Kidney glomerular epithelial cell (primary cell): ENCODE measurements around the gene ZNF750.

ENCODE experiments used
- DNase-seq: peaks from one replicate; lab custom pipeline; 2025; lab: John Stamatoyannopoulos, UW

ZNF750 gene

GRCh38 chr17:82859431-82860403, 19.9 kb upstream of the ZNF750 start:
- peak; percentile 73 for DNase-seq

DNA sequence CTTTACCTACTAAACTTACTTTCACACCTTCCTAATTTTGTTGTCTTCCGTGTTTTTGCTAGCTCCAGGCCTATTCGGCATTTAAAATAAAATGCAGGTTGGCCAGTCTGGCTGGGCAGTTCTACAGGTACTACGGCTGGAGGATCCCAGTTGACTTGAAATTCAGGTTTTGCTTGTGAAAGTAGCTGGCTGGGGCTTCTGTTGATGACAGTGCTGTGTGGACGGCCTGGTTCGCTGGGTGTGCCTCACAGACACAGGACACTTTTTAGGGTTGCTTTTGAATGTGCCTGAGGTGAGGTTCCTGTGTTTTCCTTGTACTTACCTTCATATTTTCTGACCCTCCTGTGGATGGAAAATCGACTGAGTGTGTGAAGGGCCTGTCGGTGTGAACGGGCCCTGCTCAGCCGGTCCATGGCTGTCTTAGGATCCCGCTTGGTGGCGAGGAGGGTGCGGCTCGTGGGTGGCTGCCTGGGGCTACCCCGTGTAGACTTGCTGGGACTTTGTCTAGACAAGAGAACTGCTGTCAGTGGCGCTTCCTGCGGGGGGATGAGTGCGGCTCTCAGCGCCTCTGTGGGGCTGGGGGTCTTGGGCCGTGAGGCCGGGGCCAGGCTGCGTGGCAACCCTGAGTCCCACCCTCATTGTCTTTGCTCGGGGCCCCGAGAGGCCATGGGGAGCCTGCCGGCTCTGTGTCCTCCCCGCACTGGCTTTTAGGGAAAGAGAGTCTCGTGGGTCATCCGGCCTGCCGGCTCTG, 18.7 kb upstream of the ZNF750 start:
- DNase-seq, result no peak

DNA sequence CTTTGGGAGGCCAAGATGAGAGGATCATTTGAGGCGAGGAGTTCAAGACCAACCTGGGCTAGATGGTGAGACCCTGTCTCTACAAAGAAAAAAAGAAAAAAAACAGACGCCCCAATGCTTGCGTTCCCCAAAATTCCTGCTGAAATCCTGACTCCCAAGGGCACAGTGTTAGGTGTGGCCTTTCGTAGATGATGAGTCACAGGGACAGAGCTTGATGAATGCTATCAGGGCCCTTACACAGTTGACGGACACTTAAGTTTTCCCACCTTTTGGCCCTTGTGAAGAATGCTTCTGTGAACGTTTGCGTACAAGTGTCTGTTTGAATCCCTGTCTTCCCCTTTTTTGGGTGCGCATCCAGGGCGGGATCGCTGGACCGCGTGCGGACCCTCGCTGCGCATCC, 16.5 kb upstream of the ZNF750 start:
- no peak for DNase-seq

- no peak for DNase-seq
Observed at GRCh38 chr17:82854226-82854625, 14.4 kb upstream of the ZNF750 start.

DNA sequence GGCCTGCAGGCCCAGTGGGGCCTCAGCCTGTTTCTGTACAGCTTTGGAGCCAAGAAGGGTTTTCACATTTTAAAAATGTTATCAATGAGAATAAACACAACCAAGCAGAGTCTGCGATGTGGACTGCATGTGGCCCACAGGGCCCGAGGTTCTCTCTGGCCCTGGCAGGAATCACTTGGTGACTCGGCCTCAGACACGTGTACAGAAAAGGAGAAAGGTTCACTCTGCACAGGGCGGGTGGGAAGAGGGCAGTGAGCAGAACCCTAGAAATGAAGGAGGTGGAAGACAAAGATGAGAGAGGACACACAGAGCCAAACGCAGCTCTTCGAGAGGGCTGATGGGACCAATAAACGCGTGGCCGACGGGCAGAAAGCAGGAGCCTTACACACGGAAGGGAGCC, 11.6 kb upstream of the ZNF750 start:
- DNase-seq, result no peak

- DNase-seq, result no peak
Observed at GRCh38 chr17:82849076-82849945, 9.5 kb upstream of the ZNF750 start.

- no peak for DNase-seq
Observed at GRCh38 chr17:82848022-82848592, 8.3 kb upstream of the ZNF750 start.

- DNase-seq, result no peak
Observed at GRCh38 chr17:82846061-82846691, 6.4 kb upstream of the ZNF750 start.

GRCh38 chr17:82845163-82845807, 5.5 kb upstream of the ZNF750 start:
- no peak for DNase-seq

DNA sequence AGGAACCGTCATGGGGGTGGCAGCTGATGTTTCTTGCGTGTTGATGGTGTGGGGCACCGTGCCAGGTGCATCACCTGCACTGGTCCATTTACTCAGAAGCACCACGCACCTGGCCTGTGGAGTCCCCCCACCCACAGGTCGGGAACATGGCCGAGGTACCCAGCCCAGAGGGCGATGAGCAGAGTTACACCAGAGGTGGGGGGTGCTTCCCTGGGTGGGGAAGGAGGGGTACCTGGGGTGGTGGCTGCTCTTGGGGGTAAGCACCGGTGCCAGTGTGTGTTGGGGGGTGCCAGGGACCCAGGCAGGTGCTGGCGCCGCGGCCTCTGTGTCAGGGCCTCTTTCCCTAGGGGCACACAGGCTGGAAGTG, 5.0 kb upstream of the ZNF750 start:
- no peak for DNase-seq

DNA sequence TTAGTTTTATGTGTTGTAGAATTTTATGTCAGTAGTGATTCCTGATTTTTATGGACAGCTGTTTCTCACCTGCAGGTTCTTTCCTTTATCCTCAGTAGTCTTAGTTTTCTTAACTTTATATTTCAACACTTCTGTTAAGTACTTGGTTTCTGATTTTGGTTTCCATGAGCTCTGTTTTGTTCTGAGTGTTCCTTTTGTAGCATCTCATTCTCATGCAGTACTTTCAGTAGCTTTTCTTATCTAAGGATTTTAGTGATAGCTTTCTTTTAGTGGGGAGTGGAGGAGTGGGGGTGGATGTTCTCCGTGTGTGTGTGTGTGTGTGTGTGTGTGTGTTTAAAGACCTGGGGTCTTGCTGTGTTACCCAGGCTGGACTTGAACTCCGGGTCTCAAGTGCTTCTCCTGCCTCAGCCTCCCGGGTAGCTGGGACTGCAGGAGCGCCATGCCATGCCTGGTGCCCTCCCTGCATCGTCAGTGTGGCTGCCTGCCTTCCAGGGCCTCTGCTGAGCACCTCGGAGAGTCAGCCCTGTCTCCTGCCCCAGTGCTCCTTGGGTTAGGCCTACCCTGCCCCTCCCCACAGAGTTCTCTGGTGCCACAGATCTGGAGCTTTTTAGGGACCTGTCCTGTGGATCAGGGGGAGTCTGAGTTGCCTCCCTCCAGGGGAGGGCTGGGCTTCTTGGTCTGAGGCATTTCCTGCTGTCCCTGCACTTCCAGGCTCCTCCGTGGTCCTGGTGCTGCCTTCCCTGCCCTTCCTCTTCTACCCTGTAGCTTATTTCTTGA, 4.3 kb upstream of the ZNF750 start:
- no peak for DNase-seq

GRCh38 chr17:82841921-82842596, 2.2 kb upstream of the ZNF750 start:
- DNase-seq, result no peak

DNA sequence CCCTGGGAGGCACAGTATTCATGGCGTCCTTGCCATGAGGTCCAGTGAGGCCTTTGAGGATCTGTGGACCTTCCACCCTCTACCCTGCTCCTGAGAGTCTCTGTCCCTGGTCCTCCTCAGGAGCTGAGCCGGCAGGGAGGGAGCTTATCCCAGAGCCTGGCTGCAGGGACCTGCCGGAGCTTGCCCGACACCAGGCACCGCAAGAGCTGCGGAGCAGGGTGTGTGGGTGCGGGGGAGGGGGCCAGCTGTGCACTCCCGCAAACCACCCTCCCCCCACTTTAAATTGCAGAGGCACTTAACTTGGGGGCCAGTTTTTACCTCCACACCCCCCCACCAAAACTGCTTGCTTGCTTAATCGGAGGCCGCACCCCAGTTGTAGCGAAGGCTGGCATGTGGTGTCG, 609 bp upstream of the ZNF750 start:
- DNase-seq, result no peak

- no peak for DNase-seq
Observed at GRCh38 chr17:82838386-82839063, 1.3 kb downstream of the ZNF750 start.

DNA sequence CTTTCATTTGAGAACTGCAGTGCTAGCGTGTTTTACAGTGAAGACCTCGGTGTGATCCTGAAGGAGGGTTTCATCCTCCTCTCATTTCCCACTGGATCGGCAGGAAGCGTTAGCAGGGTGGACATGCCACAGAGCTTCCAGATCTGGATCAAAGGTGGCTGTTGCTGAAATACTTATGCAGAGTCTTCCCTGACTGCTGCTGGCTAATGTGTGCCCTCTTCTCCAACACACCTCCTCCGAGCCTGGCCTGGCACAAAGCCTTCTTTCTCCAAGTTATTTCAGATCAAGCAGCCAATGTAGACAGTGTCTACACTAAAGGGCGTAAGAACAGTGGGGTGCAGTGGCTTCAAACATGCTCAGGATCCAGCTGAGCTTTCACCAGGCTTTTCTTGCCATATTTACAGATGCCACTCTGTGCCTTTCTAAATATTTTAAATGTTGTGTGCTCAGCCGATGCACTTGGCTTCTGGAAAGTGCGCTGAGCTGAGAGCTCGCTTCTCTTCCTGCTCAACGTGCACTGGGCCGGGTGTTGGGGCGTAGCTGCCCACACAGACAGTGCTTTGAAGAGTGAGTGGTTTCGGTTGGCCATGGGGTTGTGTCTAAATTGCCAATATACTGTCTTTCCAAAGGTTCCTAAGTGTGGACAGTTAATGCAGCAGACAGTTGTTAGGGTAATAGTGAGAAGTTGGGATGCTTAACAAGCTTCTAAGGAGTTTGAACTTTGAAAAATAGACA, 2.1 kb downstream of the ZNF750 start:
- DNase-seq, result no peak

- no peak for DNase-seq
Observed at GRCh38 chr17:82836823-82837357, 2.9 kb downstream of the ZNF750 start.

GRCh38 chr17:82835766-82836512, 3.9 kb downstream of the ZNF750 start:
- DNase-seq, result no peak
